Islet precursor cell (in vitro differentiated cells): ENCODE results near the gene SLC13A5.
"Not testable (repeated sequence)": the region's sequence is repeated elsewhere in the genome, so short reads cannot be mapped to it uniquely, and the experiment has no call there.

ENCODE experiments used
- DNase-seq: peaks from one replicate; pipeline ENCODE4 v3.0.0-alpha.2; 2018

Gene SLC13A5

GRCh38 chr17:6658411-6658810, 54.8 kb downstream of the SLC13A5 start:
- DNase-seq: not testable (repeated sequence)

GRCh38 chr17:6657633-6658287, 55.4 kb downstream of the SLC13A5 start:
- no peak for DNase-seq

- DNase-seq: peak; percentile 75
Observed at GRCh38 chr17:6656797-6657632, 56.2 kb downstream of the SLC13A5 start.

- DNase-seq: not testable (repeated sequence)
Observed at GRCh38 chr17:6655732-6656361, 57.3 kb downstream of the SLC13A5 start.

GRCh38 chr17:6654841-6655731, 58.1 kb downstream of the SLC13A5 start:
- peak; percentile 82 for DNase-seq

- no peak for DNase-seq
Observed at GRCh38 chr17:6651919-6652452, 61.2 kb downstream of the SLC13A5 start.

- peak; percentile 99 for DNase-seq
Observed at GRCh38 chr17:6651354-6651918, 61.7 kb downstream of the SLC13A5 start, which contains the start of the genes C17orf100 and MED31. TSS of gene C17orf100 (plus strand) at chr17:6651762. CDS start at chr17:6651914, 152 bp downstream. TSS of gene MED31 (minus strand) at chr17:6651605. CDS start at chr17:6651528, 77 bp downstream.

- DNase-seq: no peak
Observed at GRCh38 chr17:6648181-6648580, 65.0 kb downstream of the SLC13A5 start.

GRCh38 chr17:6643451-6644125, 69.6 kb downstream of the SLC13A5 start:
- DNase-seq: no peak

GRCh38 chr17:6642592-6642991, 70.6 kb downstream of the SLC13A5 start:
- no peak for DNase-seq

GRCh38 chr17:6641247-6641863, 71.8 kb downstream of the SLC13A5 start:
- DNase-seq: no peak

- DNase-seq: peak; percentile 98
Observed at GRCh38 chr17:6640536-6641246, 72.5 kb downstream of the SLC13A5 start, which contains the start of the genes KIAA0753 and TXNDC17. TSS of gene KIAA0753 (minus strand) at chr17:6640711. CDS start at chr17:6635103, 5,608 bp downstream. TSS of gene TXNDC17 (plus strand) at chr17:6641060. CDS start at chr17:6641083, 23 bp downstream.

- peak; percentile 81 for DNase-seq
Observed at GRCh38 chr17:6639586-6640535, 73.3 kb downstream of the SLC13A5 start.

- DNase-seq: no peak
Observed at GRCh38 chr17:6639014-6639585, 74.1 kb downstream of the SLC13A5 start.

GRCh38 chr17:6638046-6638908, 74.9 kb downstream of the SLC13A5 start:
- DNase-seq: no peak

GRCh38 chr17:6637458-6637840, 75.7 kb downstream of the SLC13A5 start:
- DNase-seq: no peak
